HL-60/S4 treated with retinoic acid at 250 ng/mL for 4 days and 3 days (cell line): ENCODE data around the gene WDR6.

Experiments
- in situ Hi-C: fragments of 300-500 bp; cut with MboI; formaldehyde crosslinking; loops from 2 replicates; pipeline ENCODE4 v1.7.0; 2022; ENCODE audit warnings: low sequenced_read_pairs

Gene WDR6

DNA sequence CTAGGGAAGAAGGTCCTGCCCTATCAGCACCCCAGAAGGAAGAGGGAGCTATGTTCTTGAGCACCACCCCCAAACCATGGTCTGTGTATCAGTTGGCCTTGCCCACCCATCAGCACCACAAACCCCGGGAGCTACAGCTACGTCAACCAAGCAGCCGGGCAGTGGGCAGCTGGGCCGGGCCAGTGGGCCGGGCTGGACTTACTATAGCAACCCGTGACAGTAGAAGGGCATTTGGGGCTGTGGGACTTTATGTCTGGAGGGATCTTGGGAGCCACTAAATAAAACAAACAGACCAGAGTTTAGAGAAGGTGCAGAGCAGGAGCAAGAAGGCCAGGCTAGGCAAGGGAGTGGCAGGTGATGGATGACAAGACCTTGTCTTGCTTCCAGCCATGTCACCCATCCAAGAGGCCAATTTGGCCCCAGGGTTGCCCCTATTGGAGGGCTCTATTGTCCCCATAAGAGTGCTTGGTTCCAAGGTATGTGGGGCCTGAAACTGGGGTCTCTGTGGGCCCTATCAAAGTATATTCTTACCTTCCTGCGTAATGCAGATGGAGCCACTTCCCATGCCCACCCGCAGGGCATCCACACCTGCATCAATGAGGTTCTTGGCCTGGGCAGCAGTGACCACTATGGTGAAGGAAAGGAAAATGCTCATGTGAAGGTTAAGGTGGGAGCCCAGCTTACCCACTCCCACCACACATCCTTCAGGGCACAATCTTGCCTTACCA lies 18.8 kb downstream of the WDR6 start:
- in situ Hi-C loops: no loop called here

DNA sequence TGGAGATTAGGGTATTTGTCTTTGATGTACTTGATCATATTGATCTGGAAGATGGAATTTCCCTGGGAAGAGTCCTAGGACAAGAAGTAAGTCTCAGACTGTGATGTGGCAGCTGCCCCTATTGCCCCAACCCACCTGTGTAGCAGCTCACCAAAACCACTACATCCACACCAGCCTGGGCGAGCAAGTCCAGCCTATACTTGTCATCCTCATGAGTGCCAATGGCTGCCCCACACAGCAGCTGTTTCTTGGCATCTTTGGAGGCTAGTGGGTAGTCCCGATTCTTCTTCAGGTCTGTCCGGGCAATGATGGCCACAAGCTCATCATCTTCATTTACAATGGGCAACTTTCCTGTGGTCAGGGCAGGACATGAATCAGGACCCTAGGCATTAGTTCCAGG lies 19.3 kb downstream of the WDR6 start:
- in situ Hi-C loops: no loop called here

DNA sequence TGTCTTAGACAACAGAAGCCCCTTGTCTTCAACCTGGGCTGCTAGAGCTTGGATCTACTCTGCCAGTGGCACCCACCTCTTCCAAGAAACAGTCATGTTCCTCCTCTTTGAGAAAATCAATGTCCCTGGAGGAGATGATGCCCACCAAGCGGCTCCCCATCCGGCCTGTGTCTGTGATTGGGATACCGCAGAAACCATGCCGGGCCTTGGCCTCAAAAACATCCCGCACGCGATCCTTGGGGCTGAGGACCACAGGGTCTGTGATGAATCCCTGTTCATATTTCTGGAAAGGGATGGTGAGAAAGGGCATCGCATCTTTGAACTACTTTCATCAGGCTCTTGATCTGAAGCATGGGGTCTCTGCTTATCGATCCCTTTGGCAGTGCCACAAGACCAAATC lies 20.4 kb downstream of the WDR6 start:
- in situ Hi-C loops: no loop called here

DNA sequence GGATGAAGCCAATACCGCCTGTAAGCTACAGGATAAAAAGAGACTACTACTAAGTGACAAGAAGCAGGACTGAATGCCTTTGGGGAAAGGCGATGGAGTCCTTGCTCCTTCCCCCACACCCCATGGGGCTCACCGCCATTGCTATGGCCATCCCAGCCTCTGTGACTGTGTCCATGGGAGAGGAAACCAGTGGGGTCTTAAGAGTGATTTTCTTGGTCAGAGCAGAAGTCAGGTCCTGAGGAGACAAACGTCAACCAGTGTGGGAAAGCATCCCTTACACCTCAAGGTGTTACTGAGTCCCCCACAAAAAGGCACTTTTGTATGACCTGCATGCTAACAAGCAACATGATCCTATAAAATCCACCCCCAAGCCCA lies 21.1 kb downstream of the WDR6 start:
- in situ Hi-C loops: no loop called here

DNA sequence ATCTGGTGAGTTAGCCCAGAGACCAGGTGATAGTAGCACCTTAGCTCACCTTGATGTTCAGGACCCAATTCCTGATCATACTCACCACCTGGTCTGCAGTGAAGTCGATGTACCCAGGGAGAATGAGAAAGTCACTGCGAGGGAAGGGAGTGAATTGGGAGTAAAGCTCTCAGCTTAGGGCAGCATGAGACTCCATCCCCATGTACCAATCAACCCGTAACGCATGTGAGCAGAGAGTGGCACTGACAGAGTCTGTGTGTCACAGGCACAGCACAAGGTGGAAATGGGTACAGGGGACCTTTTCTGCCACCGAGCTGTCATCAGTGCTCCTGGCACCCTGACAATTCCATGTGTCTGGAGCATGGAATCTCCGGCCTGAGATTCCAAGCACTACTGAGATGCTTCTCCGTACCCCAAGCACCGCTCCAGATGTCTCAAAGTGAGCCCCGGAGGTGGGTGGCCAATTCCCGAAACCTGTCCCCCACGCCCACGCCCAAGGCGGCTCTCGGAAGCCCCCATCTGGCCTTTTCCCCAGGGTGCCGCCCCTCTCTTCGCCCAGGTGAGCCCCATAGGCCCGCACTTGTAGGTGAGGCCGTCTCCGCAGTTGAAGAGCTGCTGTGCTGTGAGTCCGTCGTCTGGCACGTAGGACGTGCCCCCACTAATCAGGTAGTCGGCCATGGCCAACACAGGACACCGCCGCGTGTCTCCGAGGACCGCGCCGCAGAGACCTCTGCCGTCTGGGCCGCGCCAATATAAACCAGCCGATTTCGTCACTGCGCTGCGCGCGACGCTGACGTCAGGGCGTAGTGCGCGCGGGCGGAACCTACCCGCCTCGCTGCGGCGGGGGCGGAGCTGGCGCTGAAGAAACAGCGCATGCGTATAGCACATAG lies 21.7 kb downstream of the WDR6 start, which contains the start of gene IMPDH2:
IMPDH2 (minus strand) TSS at position 726 of the 890 bp plus-strand sequence; CDS start at position 678, 48 bp downstream.
- in situ Hi-C loops: no loop called here

DNA sequence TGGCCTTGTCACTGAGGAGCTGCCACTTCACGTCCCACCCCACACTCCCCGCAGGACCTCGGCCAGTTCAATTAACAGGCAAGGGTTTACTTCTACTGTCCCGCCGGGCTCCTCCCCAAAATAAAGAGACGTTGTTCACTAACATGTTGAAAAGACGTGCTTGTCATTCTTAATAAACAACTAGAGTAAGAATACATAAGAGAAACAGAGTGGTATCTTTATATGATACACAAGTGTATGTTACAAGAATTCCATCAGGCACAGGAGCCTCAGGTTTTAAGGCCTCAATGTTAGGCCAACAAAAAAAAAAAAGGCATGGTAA lies 22.3 kb downstream of the WDR6 start:
- in situ Hi-C loops: no loop called here

DNA sequence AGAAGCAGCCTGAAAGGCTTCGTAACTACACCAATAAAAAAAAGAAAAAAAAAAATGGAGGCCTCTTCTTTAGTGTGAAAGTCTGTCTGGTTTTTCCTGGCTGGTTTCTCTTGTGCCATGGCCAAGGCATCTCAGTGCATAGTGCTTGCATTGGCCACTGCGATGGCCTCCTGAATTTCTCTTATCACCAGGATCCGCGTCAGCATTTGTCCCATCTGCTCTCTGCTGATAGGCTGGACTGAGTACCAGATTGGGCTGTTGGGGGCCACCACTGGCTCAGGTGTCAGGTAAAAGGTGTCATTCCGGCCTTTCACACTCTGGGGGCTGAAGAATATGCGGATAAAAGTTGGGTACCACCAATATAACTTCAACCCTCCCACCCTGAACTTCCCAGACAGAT lies 23.1 kb downstream of the WDR6 start:
- in situ Hi-C loops: no loop called here

DNA sequence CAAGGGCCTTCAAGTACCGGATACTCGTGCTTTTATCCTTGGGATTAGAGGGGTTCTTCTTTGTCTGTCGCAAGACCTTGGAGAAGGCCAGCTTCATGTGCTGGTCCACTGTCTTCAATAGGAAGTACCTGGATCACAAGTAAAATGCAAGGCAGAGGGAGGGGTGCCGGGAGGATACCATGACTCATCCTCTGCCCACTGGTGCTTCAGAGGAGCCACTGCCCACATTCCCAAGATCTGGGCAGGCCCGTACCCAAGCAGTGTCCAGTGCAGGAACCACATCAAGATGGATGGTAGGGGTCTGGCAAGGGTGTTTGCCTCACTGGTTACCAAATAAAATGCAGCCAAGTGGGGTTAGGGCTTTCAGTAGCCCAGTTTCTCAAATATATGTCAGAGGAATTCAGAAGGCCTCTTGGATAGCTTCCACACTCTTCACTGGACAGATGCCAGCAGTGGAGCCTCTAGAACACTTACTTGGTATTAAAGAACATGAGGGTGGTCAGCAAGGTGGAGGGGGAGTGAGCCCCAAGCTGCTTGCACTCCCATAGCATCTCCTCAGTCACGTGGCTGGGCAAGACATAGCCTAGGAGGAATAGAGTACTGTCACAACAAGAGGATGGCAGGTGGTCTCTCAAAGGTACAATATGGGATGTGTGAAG lies 25.6 kb downstream of the WDR6 start:
- in situ Hi-C loops: no loop called here

DNA sequence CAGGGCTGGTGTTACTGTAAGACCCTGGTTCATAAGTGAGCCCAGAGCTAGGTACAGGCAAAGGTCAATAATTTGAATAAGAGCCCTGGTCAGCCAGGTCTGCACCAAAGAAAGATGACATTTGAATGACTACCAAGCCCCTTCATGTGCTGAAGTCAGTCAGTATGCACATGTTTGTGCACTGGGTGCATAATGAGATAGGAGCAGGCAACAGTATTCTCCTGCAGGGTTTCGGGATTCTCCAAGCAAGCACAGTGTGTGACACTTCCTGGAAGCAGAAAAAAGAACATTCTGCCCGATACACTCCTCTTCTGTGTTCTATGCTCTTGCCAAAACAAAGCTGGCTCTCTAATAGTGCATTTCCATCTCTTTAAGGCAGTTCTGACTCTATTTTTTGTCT lies 27.5 kb downstream of the WDR6 start:
- in situ Hi-C loops: no loop called here

DNA sequence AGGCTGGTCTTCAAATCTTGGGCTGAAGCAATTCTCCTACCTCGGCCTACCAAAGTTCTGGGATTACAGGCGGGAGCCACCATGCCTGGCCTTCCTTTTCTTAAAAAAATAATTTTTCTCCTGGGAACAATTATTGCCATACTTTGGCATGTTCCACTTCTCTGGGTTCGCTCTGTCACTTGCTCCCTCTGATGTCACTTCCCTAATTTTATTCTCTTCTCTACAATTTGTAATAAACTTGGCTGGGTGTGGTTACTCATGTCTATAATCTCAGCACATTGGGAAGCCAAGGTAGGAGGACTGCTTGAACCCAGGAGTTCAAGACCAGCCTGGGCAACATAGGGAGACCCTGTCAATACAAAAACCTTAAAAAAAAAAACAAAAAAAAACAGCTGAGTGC lies 28.1 kb downstream of the WDR6 start:
- in situ Hi-C loops: no loop called here

DNA sequence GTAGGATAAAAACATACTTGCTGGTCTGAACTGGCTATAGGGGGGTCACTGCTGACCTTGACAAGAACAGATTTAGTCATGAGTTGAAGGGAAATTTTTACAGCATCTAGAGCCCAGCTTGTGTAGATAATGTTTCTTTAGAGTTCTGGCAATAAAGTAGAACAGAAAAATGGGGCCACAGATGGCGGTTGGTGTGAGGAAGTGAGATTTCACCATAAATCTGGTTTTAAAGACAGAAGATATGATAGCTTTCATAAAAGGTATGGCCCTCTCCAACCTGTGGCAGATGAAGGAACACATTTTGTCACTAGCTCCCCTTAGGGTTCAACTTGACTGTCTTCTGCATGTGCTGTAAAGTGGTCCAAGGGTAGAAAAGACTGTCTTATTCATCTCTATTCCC lies 46.4 kb downstream of the WDR6 start:
- in situ Hi-C loops: no loop called here

DNA sequence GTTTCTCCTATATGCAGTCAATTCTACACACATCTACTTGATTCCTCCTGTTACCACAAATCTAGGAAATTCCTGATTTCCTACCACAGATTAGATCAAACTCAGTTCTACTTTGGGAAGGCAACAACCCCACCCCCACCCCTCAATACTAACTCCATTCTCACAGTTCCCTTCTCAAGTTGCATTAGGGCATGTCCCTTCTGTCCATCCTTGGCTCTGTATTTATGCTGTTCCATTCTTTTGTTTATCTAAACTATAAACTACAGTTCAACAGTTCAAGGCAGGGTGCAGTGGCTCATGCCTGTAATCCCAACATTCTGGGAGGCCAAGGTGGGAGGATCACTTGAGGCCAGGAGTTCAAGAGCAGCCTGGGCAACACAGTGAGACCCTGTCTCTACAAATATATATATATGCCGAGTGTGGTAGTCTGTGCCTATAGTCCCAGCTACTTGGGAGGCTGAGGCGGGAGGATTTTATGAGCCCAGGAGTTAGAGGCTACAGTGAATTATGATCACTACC lies 47.2 kb downstream of the WDR6 start:
- in situ Hi-C loops: no loop called here

DNA sequence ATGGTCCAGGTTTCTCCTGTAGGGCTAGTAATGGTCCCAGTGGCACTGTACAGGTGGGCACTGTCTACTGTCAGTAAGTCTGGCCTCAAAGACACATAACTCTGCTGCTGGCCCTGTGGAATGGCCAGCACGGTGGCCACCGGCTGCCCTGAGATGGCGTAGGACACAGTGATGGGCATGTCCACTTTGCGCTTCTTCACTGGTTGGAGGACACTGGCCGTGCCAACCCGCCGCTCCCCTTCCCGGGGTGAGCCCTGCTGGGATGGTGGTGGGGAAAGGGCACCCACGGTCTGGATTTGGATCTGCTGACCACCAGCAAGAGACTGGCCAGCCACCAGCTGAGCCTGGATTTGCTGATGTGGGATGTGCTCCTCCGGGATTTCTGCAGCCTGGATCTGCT lies 50.1 kb downstream of the WDR6 start:
- in situ Hi-C loops: no loop called here

DNA sequence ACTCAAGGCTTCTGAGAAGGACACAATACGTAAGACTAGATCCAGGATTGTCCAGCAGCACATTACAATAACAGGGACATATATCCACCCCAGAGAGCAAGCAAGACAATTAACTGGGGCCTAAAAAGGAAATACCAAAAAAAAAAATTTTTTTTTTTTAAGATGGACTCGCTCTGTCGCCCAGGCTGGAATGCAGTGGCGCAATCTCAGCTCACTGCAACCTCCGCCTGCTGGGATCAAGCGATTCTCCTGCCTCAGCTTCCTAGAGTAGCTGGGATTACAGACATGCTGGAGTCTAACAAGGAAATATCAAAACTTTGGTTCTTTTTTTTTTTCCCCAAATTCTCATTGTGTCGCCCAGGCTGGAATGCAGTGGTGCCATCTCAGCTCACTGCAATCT lies 50.8 kb downstream of the WDR6 start:
- in situ Hi-C loops: no loop called here
